K562 (cell line): ENCODE data around the gene LYPD3. TPM values are rescaled to one million over a fixed set of nuclear protein-coding genes. Genes with fewer than 3 reads are reported as not detected.

Source experiments
- ARID2 ChIP-seq: fragments of 450-650 bp; IDR thresholded peaks from 2 replicates; pipeline ENCODE4 v1.6.1; 2017; ENCODE audit warnings: antibody characterized with exemption, mild to moderate bottlenecking
- BRD4 ChIP-seq: fragments of 200-600 bp; sonication (generic); IDR thresholded peaks from 2 replicates; pipeline ENCODE4 v1.6.1; 2017; ENCODE audit warnings: inconsistent platforms
- CC2D1A ChIP-seq: fragments of 450-650 bp; IDR thresholded peaks from 2 replicates; pipeline ENCODE4 v1.6.1; 2017; ENCODE audit warnings: mild to moderate bottlenecking
- CEBPG ChIP-seq, 3 experiments: fragments of 200-800 bp in 1 of 3; sonication (Bioruptor generic) in 1 of 3; sonication (generic) in 1 of 3; formaldehyde crosslinking in 1 of 3; IDR thresholded peaks in 2 of 3; conservative IDR thresholded peaks in 1 of 3; 2 replicates each; pipeline versions ENCODE4 v1.6.1 to v1.8.0; 2016 to 2022; ENCODE audit warnings: missing compliant biosample characterization in 2 of 3, missing genetic modification characterization in 2 of 3, mild to moderate bottlenecking in 1 of 3, missing genetic modification reagents in 1 of 3
- CTCF ChIP-seq, 3 experiments: IDR thresholded peaks in 2 of 3; conservative IDR thresholded peaks in 1 of 3; 2 replicates each; pipeline ENCODE4 v1.5.1; 2011 to 2012; ENCODE audit warnings: low read length in 3 of 3, mild to moderate bottlenecking in 3 of 3, control low read depth in 2 of 3, improper control_type of control experiment in 1 of 3, inconsistent platforms in 1 of 3, low read depth in 1 of 3, mixed read lengths in 1 of 3, moderate library complexity in 1 of 3; ENCODE audit not compliant: insufficient read depth in 2 of 3
- CTCFL ChIP-seq: IDR thresholded peaks from 2 replicates; pipeline ENCODE4 v1.6.1; 2011; ENCODE audit warnings: borderline replicate concordance, low read depth, mild to moderate bottlenecking, moderate library complexity, low read length; ENCODE audit not compliant: insufficient read depth, poor library complexity, severe bottlenecking
- GTF2A2 ChIP-seq: IDR thresholded peaks from 2 replicates; pipeline ENCODE4 v1.6.1; 2016; ENCODE audit warnings: mild to moderate bottlenecking, missing genetic modification characterization, missing compliant biosample characterization
- HDAC6 ChIP-seq: IDR thresholded peaks from 2 replicates; pipeline ENCODE4 v1.6.1; 2012; ENCODE audit warnings: low read depth, mild to moderate bottlenecking, control low read depth, inconsistent platforms, low read length, moderate library complexity
- KLF16 ChIP-seq: IDR thresholded peaks from 2 replicates; pipeline ENCODE4 v1.6.1; 2016; ENCODE audit warnings: antibody characterized with exemption
- LCOR ChIP-seq: sonication (generic); formaldehyde crosslinking; IDR thresholded peaks from 2 replicates; pipeline ENCODE4 v1.8.0; 2022; ENCODE audit warnings: mild to moderate bottlenecking, missing genetic modification reagents
- MAFK ChIP-seq: IDR thresholded peaks from 2 replicates; pipeline ENCODE4 v1.6.1; 2011; ENCODE audit warnings: low read length, improper control_type of control experiment
- MAZ ChIP-seq, 2 experiments: fragments of 450-650 bp in 1 of 2; sonication (generic) in 1 of 2; formaldehyde crosslinking; IDR thresholded peaks in 1 of 2; conservative IDR thresholded peaks in 1 of 2; 2 replicates each; pipeline versions ENCODE4 v1.4.0 to v1.5.0; 2020; ENCODE audit warnings: mild to moderate bottlenecking in 1 of 2, missing genetic modification reagents in 1 of 2
- MTA3 ChIP-seq: fragments of 450-650 bp; formaldehyde crosslinking; IDR thresholded peaks from 2 replicates; pipeline ENCODE4 v1.6.1; 2017; ENCODE audit warnings: mild to moderate bottlenecking, borderline replicate concordance
- NFE2 ChIP-seq: IDR thresholded peaks from 2 replicates; pipeline ENCODE4 v1.6.1; 2014; ENCODE audit warnings: antibody characterized with exemption, low read depth
- PHF20 ChIP-seq: fragments of 450-650 bp; IDR thresholded peaks from 2 replicates; pipeline ENCODE4 v1.6.1; 2018; ENCODE audit not compliant: partially characterized antibody
- RBFOX2 ChIP-seq: fragments of 200-400 bp; formaldehyde crosslinking; IDR thresholded peaks from 2 replicates; pipeline ENCODE4 v1.6.1; 2017; ENCODE audit warnings: low read depth, mild to moderate bottlenecking, low read length, moderate library complexity
- RFX1 ChIP-seq: fragments of 450-650 bp; IDR thresholded peaks from 2 replicates; pipeline ENCODE4 v1.6.1; 2016; ENCODE audit warnings: mild to moderate bottlenecking, moderate library complexity
- TAF7 ChIP-seq: fragments of 450-650 bp; IDR thresholded peaks from 2 replicates; pipeline ENCODE4 v1.6.1; 2016; ENCODE audit warnings: missing genetic modification characterization, missing compliant biosample characterization
- TAL1 ChIP-seq: fragments of 450-650 bp; IDR thresholded peaks from 2 replicates; pipeline ENCODE4 v1.6.1; 2016; ENCODE audit warnings: mild to moderate bottlenecking
- TCF3 ChIP-seq: sonication (generic); formaldehyde crosslinking; IDR thresholded peaks from 2 replicates; pipeline ENCODE4 v1.4.0; 2020; ENCODE audit warnings: mild to moderate bottlenecking, missing genetic modification reagents
- ZBTB17 ChIP-seq: fragments of 450-650 bp; formaldehyde crosslinking; IDR thresholded peaks from 2 replicates; pipeline ENCODE4 v1.4.0; 2020; ENCODE audit warnings: mild to moderate bottlenecking
- ZNF184 ChIP-seq: sonication (generic); formaldehyde crosslinking; IDR thresholded peaks from 2 replicates; pipeline ENCODE4 v1.5.0; 2020; ENCODE audit warnings: missing genetic modification reagents
- ZNF41 ChIP-seq: fragments of 250-450 bp; sonication (Bioruptor Pico); conservative IDR thresholded peaks from 2 replicates; pipeline ENCODE4 v1.4.0; 2020; ENCODE audit warnings: mild to moderate bottlenecking
- ZNF778 ChIP-seq: fragments of 450-650 bp; formaldehyde crosslinking; IDR thresholded peaks from 2 replicates; pipeline ENCODE4 v1.4.0; 2020; ENCODE audit warnings: mild to moderate bottlenecking, moderate library complexity
- polyA plus RNA-seq, 8 experiments: library from polyadenylated mRNA; depleted of rRNA in 4 of 8; stranded (reverse) in 5 of 8; unstranded in 3 of 8; fragments of >200 nt; fragmentation: Nextera tagmentation in 2 of 8; fragmentation: Illumina TruSeq in 1 of 8; extraction: Ambion mirVana in 2 of 8; extraction: Trizol in 1 of 8; gene quantifications; 2 replicates each; pipeline versions ENCODE4 v1.2.1 to v1.2.3, GENCODE V29; 2011 to 2014; ENCODE audit warnings: inconsistent platforms in 1 of 8, missing spikeins in 1 of 8
- total RNA-seq, 7 experiments: library from RNA; depleted of rRNA in 6 of 7; stranded (reverse); fragments of >200 nt in 6 of 7; fragmentation: Illumina TruSeq in 2 of 7; extraction: Trizol in 2 of 7; gene quantifications; 2 replicates each; pipeline versions ENCODE4 v1.2.1 to v1.2.3, GENCODE V29; 2011 to 2021; ENCODE audit warnings: low replicate concordance in 1 of 7

The LYPD3 gene
- total and polyA plus RNA-seq, 9 of the 15 experiments (the other 6 are each of a cell fraction or from before 2014, with no cell fraction given): 0.04 to 0.33 (median 0.20) TPM; not detected in 1

GRCh38 chr19:43446746-43447489, 18.5 kb downstream of the LYPD3 start (continued):
- TF ChIP-seq HDAC6 (no peak), ZNF778 (CRISPR knock-in tag) (no peak), ZNF41 (CRISPR knock-in tag) (no peak), TAL1 (no peak), LCOR (CRISPR knock-in tag) (0 out of 2 replicates have a peak, but pooled peaks have one; percentile 25), MTA3 (no peak), BRD4 (no peak), RBFOX2 (no peak), CTCF (IDR thresholded peaks at IDR 0.05 in 2 of 3, conservative IDR thresholded peaks at IDR 0.05 in 1 of 3; ENCODE audit: insufficient read depth in 2 of 3, low read depth in 1 of 3, low read length in 3 of 3) (peak; percentile 90 to 96 (median 94)), MAZ (CRISPR knock-in tag; conservative IDR thresholded peaks at IDR 0.05 in 1 of 2, IDR thresholded peaks at IDR 0.05 in 1 of 2) (peak in 1 of 2 experiments; percentile 48; a peak in 1 of 4 replicates), ARID2 (peak; percentile 90; the same call in 1 of the 2 replicates), NFE2 (no peak), RFX1 (no peak), GTF2A2 (tag) (no peak), CTCFL (peak; percentile 13), TAF7 (tag) (no peak), PHF20 (no peak), CC2D1A (peak; percentile 85), KLF16 (0 out of 2 replicates have a peak, but pooled peaks have one; percentile 27), ZBTB17 (no peak), MAFK (peak; percentile 27; the same call in 1 of the 2 replicates), TCF3 (CRISPR knock-in tag) (no peak), CEBPG (CRISPR knock-in tag; IDR thresholded peaks at IDR 0.05) (no peak), CEBPG (tag; conservative IDR thresholded peaks at IDR 0.05 in 1 of 2, IDR thresholded peaks at IDR 0.05 in 1 of 2) (peak in 1 of 2 experiments; percentile 27; a peak in 1 of 4 replicates), ZNF184 (CRISPR knock-in tag) (no peak)
